GM19025 (cell line): ENCODE results near the gene MAPK8IP2.

Experiments
- ATAC-seq: cut with Tn5 transposase; IDR thresholded peaks from one replicate; pipeline ENCODE4 v1.9.1; 2021; ENCODE audit warnings: mild to moderate bottlenecking, low read depth, moderate library complexity; ENCODE audit not compliant: unreplicated experiment

Gene MAPK8IP2

GRCh38 chr22:50600538-50600937 lies at the start of gene MAPK8IP2:
Gene MAPK8IP2, plus strand, starts transcription at chr22:50600793. Its CDS starts 26 bp downstream, at chr22:50600819.
- no peak for ATAC-seq

- no peak for ATAC-seq
Measured at GRCh38 chr22:50551160-50551752, 49.3 kb upstream of the MAPK8IP2 start.

- no peak for ATAC-seq
Measured at GRCh38 chr22:50553310-50553709, 47.3 kb upstream of the MAPK8IP2 start.

GRCh38 chr22:50556703-50557102 lies 43.9 kb upstream of the MAPK8IP2 start:
- ATAC-seq = no peak

- ATAC-seq = no peak
Measured at GRCh38 chr22:50560034-50560433, 40.6 kb upstream of the MAPK8IP2 start.

- no peak for ATAC-seq
Measured at GRCh38 chr22:50561401-50562358, 38.9 kb upstream of the MAPK8IP2 start.

- ATAC-seq = peak; percentile 97
Measured at GRCh38 chr22:50562523-50563412, 37.8 kb upstream of the MAPK8IP2 start, which contains the start of gene SYCE3. Gene SYCE3, minus strand, starts transcription at chr22:50562919. Its CDS starts 6,514 bp downstream, at chr22:50556405.

GRCh38 chr22:50563413-50564160 lies 37.0 kb upstream of the MAPK8IP2 start:
- no peak for ATAC-seq

GRCh38 chr22:50564289-50564688 lies 36.3 kb upstream of the MAPK8IP2 start:
- no peak for ATAC-seq

GRCh38 chr22:50567721-50568252 lies 32.8 kb upstream of the MAPK8IP2 start:
- ATAC-seq = no peak

- ATAC-seq = no peak
Measured at GRCh38 chr22:50568626-50569025, 32.0 kb upstream of the MAPK8IP2 start.

GRCh38 chr22:50569041-50569459 lies 31.5 kb upstream of the MAPK8IP2 start:
- no peak for ATAC-seq

- ATAC-seq = no peak
Measured at GRCh38 chr22:50569896-50570535, 30.6 kb upstream of the MAPK8IP2 start.

GRCh38 chr22:50570861-50571260 lies 29.7 kb upstream of the MAPK8IP2 start:
- no peak for ATAC-seq

- ATAC-seq = no peak
Measured at GRCh38 chr22:50571264-50572175, 29.1 kb upstream of the MAPK8IP2 start.

- no peak for ATAC-seq
Measured at GRCh38 chr22:50572965-50573364, 27.6 kb upstream of the MAPK8IP2 start.

GRCh38 chr22:50573491-50574382 lies 26.9 kb upstream of the MAPK8IP2 start:
- no peak for ATAC-seq
